Liver (tissue), 9 donors: ENCODE measurements around the gene S100A2. TPM values are rescaled to one million over a fixed set of nuclear protein-coding genes. Genes with fewer than 3 reads are reported as not detected.

Source experiments
- DNase-seq: peaks from one replicate; pipeline ENCODE4 v3.0.0-alpha.2; 2017; ENCODE audit warnings: low spot score
- H3K27ac ChIP-seq, 2 donors: one replicate each; pipeline ENCODE4 v1.7.0; 2013; ENCODE audit warnings: inconsistent platforms in 2 of 2, low read length in 2 of 2, control low read depth in 1 of 2, low read depth in 1 of 2, mild to moderate bottlenecking in 1 of 2
- H3K27me3 ChIP-seq, 4 donors: one replicate each; pipeline versions ENCODE4 v1.6.1 to v1.7.0; 2013; ENCODE audit warnings: low read length in 3 of 4, inconsistent platforms in 1 of 4, mild to moderate bottlenecking in 1 of 4, moderate library complexity in 1 of 4; ENCODE audit not compliant: control insufficient read depth in 4 of 4, insufficient read depth in 4 of 4
- H3K36me3 ChIP-seq, 4 donors: one replicate each; pipeline versions ENCODE4 v1.6.1 to v1.7.0; 2013; ENCODE audit warnings: low read length in 3 of 4, mild to moderate bottlenecking in 3 of 4, low read depth in 1 of 4, moderate library complexity in 1 of 4; ENCODE audit not compliant: control insufficient read depth in 4 of 4, insufficient read depth in 3 of 4
- H3K4me1 ChIP-seq, 4 donors: one replicate each; pipeline versions ENCODE4 v1.6.1 to v1.7.0; 2013; ENCODE audit warnings: low read length in 3 of 4, mild to moderate bottlenecking in 3 of 4, moderate library complexity in 1 of 4; ENCODE audit not compliant: control insufficient read depth in 4 of 4, insufficient read depth in 4 of 4
- H3K4me3 ChIP-seq, 3 donors: one replicate each; pipeline versions ENCODE4 v1.6.1 to v1.7.0; 2013; ENCODE audit warnings: low read length in 3 of 3, control low read depth in 1 of 3, low read depth in 1 of 3, mild to moderate bottlenecking in 1 of 3
- H3K9ac ChIP-seq, 2 donors: one replicate each; pipeline ENCODE4 v1.7.0; 2013; ENCODE audit warnings: low read length in 2 of 2, mild to moderate bottlenecking in 2 of 2, moderate library complexity in 2 of 2, control low read depth in 1 of 2, low read depth in 1 of 2
- H3K9me3 ChIP-seq, 4 donors: one replicate each; pipeline versions ENCODE4 v1.6.1 to v1.7.0; 2013; ENCODE audit warnings: low read length in 3 of 4; ENCODE audit not compliant: control insufficient read depth in 4 of 4
- ATF3 ChIP-seq: IDR thresholded peaks from 2 replicates; pipeline ENCODE4 v1.6.1; 2016; ENCODE audit warnings: antibody characterized with exemption
- FOXA1 ChIP-seq: IDR thresholded peaks from 2 replicates; pipeline ENCODE4 v1.6.1; 2016; ENCODE audit warnings: antibody characterized with exemption
- GABPA ChIP-seq, 2 donors: IDR thresholded peaks in 1 of 2; conservative IDR thresholded peaks in 1 of 2; 2 replicates each; pipeline ENCODE4 v1.6.1; 2016; ENCODE audit warnings: antibody characterized with exemption in 2 of 2, mild to moderate bottlenecking in 1 of 2, moderate library complexity in 1 of 2
- HNF4A ChIP-seq, 2 donors: conservative IDR thresholded peaks; 2 replicates each; pipeline ENCODE4 v1.6.1; 2016; ENCODE audit warnings: antibody characterized with exemption in 2 of 2, mild to moderate bottlenecking in 2 of 2
- JUND ChIP-seq, 2 donors: IDR thresholded peaks; 2 replicates each; pipeline ENCODE4 v1.6.1; 2016; ENCODE audit warnings: antibody characterized with exemption in 2 of 2
- NR2F2 ChIP-seq: IDR thresholded peaks from 2 replicates; pipeline ENCODE4 v1.6.1; 2016; ENCODE audit warnings: antibody characterized with exemption
- RAD21 ChIP-seq, 2 donors: IDR thresholded peaks; 2 replicates each; pipeline ENCODE4 v1.6.1; 2016; ENCODE audit warnings: antibody characterized with exemption in 2 of 2, mild to moderate bottlenecking in 2 of 2
- REST ChIP-seq: IDR thresholded peaks from 2 replicates; pipeline ENCODE4 v1.6.1; 2016; ENCODE audit warnings: antibody characterized with exemption, mild to moderate bottlenecking
- RXRA ChIP-seq, 2 donors: IDR thresholded peaks; 2 replicates each; pipeline ENCODE4 v1.6.1; 2017 to 2018; ENCODE audit warnings: antibody characterized with exemption in 2 of 2, mild to moderate bottlenecking in 1 of 2
- SP1 ChIP-seq: IDR thresholded peaks from 2 replicates; pipeline ENCODE4 v1.6.1; 2018; ENCODE audit warnings: antibody characterized with exemption, mild to moderate bottlenecking
- TAF1 ChIP-seq: conservative IDR thresholded peaks from 2 replicates; pipeline ENCODE4 v1.6.1; 2016; ENCODE audit warnings: antibody characterized with exemption, mild to moderate bottlenecking
- YY1 ChIP-seq: IDR thresholded peaks from 2 replicates; pipeline ENCODE4 v1.6.1; 2016; ENCODE audit warnings: antibody characterized with exemption, mild to moderate bottlenecking
- ZBTB33 ChIP-seq: IDR thresholded peaks from 2 replicates; pipeline ENCODE4 v1.6.1; 2016; ENCODE audit warnings: antibody characterized with exemption
- WGBS: extraction: QIAGEN DNeasy Blood & Tissue Kit; methylation state at CpG from one replicate; pipeline ENCODE4 v1.1.7; 2013; 5-methylcytosine and 5-hydroxymethylcytosine counted together
- polyA plus RNA-seq, 2 donors: library from polyadenylated mRNA; stranded (reverse) in 1 of 2; unstranded in 1 of 2; fragments of 200-250 nt in 1 of 2; fragments of >200 nt in 1 of 2; fragmentation: Nextera tagmentation in 1 of 2; extraction: Ambion mirVana in 1 of 2; gene quantifications; one replicate each; pipeline versions ENCODE4 v1.2.1 to v1.2.3, GENCODE V29; 2013 to 2015
- total RNA-seq, 2 donors: library from RNA; depleted of rRNA; stranded (reverse); fragments of >200 nt; gene quantifications; one replicate each; pipeline ENCODE4 v1.2.3, GENCODE V29; 2014
- TF ChIP-seq, protein P1 (sequence below): fragments of 150-350 bp; IDR thresholded peaks from 2 replicates; pipeline ENCODE4 v1.5.1; 2017; ENCODE audit warnings: improper control_type of control experiment, low read depth, low read length; ENCODE audit not compliant: missing input control
- TF ChIP-seq, protein P2 (sequence below): IDR thresholded peaks from 2 replicates; pipeline ENCODE4 v1.6.1; 2016; ENCODE audit warnings: antibody characterized with exemption
- donor health status: healthy.
- donor health status: healthy.
- donor health status: healthy.
- donor health status: healthy.
- donor health status: healthy.

Gene S100A2
- total RNA-seq (not detected), polyA plus RNA-seq (under 1 TPM; 0.22 to 0.67 TPM)

GRCh38 chr1:153565529-153566374 is at the start of gene S100A2:
Gene S100A2 (minus strand): TSS chr1:153565844. CDS start chr1:153563877, 1,967 bp downstream.
- Histone ChIP-seq H3K27ac (peak within 1 kb of the TSS; percentile 51 to 68), H3K9me3 (no peaks in the 10 kb centered on the region), H3K9ac (no peak within 1 kb of the TSS), H3K4me1 (peaks cover 0 to 9% (median 4%) of the 10 kb centered on the region in 4 donors), H3K27me3 (no peaks in the 10 kb centered on the region), H3K36me3 (no peaks in the 10 kb centered on the region), H3K4me3 (no peak within 1 kb of the TSS)
- DNase-seq = no peak
- no peak for TF ChIP-seq NR2F2
- no peak for TF ChIP-seq GABPA (IDR thresholded peaks at IDR 0.05 in 1 of 2, conservative IDR thresholded peaks at IDR 0.05 in 1 of 2)
- WGBS = 65% methylated on average over 8 of the region's 8 CpGs

DNA sequence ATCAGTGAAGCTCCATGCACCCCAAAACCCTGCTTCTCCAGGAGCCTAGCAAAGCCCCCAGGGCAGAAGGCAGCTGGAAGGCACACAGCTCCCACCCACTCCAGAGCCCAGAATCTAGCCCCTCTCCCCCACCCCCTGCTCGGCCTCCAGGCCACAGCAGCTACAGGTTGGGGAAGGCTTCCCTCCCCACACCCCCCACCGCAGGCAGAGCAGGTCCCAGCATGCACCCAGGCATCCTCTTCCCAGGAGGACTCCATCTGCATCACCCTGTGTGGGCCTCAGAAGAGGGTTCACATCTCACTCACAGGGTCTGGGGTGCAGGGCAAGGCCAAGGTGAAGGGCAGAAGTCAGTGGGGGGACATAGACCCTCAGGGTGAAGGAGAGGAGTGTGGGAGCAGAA is 49.8 kb upstream of the S100A2 start:
- TF ChIP-seq RXRA (IDR thresholded peaks at IDR 0.05) (no peak), NR2F2 (no peak), ATF3 (no peak), RAD21 (IDR thresholded peaks at IDR 0.05) (no peak), REST (no peak), HNF4A (conservative IDR thresholded peaks at IDR 0.05) (no peak), TAF1 (no peak), YY1 (no peak)
- WGBS = 96% methylated on average over 2 of the region's 2 CpGs
- H3K27ac ChIP-seq = no peak overlapping the region

GRCh38 chr1:153614906-153615305 is 49.3 kb upstream of the S100A2 start:
- no peak overlapping the region for H3K9ac ChIP-seq
- WGBS = 95% methylated on average over 7 of the region's 7 CpGs
- H3K4me1 ChIP-seq = peaks cover 19 to 51% (median 34%) of the 10 kb centered on the region in 4 donors
- no peak overlapping the region for H3K4me3 ChIP-seq
- no peak overlapping the region for H3K27ac ChIP-seq
- DNase-seq = no peak
- H3K27me3 ChIP-seq = no peaks in the 10 kb centered on the region
- TF ChIP-seq JUND (IDR thresholded peaks at IDR 0.05) = no peak
- TF ChIP-seq, protein P1, sequence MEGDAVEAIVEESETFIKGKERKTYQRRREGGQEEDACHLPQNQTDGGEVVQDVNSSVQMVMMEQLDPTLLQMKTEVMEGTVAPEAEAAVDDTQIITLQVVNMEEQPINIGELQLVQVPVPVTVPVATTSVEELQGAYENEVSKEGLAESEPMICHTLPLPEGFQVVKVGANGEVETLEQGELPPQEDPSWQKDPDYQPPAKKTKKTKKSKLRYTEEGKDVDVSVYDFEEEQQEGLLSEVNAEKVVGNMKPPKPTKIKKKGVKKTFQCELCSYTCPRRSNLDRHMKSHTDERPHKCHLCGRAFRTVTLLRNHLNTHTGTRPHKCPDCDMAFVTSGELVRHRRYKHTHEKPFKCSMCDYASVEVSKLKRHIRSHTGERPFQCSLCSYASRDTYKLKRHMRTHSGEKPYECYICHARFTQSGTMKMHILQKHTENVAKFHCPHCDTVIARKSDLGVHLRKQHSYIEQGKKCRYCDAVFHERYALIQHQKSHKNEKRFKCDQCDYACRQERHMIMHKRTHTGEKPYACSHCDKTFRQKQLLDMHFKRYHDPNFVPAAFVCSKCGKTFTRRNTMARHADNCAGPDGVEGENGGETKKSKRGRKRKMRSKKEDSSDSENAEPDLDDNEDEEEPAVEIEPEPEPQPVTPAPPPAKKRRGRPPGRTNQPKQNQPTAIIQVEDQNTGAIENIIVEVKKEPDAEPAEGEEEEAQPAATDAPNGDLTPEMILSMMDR = no peak
- no peak for TF ChIP-seq SP1
- TF ChIP-seq FOXA1 = no peak
- TF ChIP-seq ZBTB33 = no peak
- TF ChIP-seq ATF3 = no peak
- TF ChIP-seq, protein P2, sequence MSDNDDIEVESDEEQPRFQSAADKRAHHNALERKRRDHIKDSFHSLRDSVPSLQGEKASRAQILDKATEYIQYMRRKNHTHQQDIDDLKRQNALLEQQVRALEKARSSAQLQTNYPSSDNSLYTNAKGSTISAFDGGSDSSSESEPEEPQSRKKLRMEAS = no peak
- TF ChIP-seq GABPA (IDR thresholded peaks at IDR 0.05 in 1 of 2, conservative IDR thresholded peaks at IDR 0.05 in 1 of 2) = no peak
- no peaks in the 10 kb centered on the region for H3K9me3 ChIP-seq
- H3K36me3 ChIP-seq = no peaks in the 10 kb centered on the region

More for the DNA sequence above, 49.8 kb upstream of the S100A2 start:
- Histone ChIP-seq H3K9me3 (no peaks in the 10 kb centered on the region), H3K9ac (no peak overlapping the region), H3K4me1 (peaks cover 16 to 46% (median 31%) of the 10 kb centered on the region in 4 donors), H3K36me3 (no peaks in the 10 kb centered on the region), H3K4me3 (no peak overlapping the region), H3K27me3 (no peaks in the 10 kb centered on the region)
- no peak for DNase-seq
